Keratinocyte (primary cell): Measurements from ENCODE around the gene KBTBD4. TPM values are rescaled to one million over a fixed set of nuclear protein-coding genes. Genes with fewer than 3 reads are reported as not detected.
"Not testable (repeated sequence)": the region's sequence is repeated elsewhere in the genome, so short reads cannot be mapped to it uniquely, and the experiment has no call there.

Source experiments
- DNase-seq: peaks from one replicate; pipeline ENCODE4 v3.0.0-alpha.2; 2011; ENCODE audit warnings: low read depth, missing footprints, low spot score
- FAIRE-seq: peaks from 2 replicates; lab custom pipeline; 2011; peaks lifted over from hg19 to GRCh38; lab: Jason Lieb, UNC
- H2AFZ ChIP-seq: 2 replicates; pipeline ENCODE4 v1.6.0; 2012; ENCODE audit warnings: low read length, control low read depth, inconsistent platforms; ENCODE audit not compliant: control insufficient read depth
- H3K27ac ChIP-seq: 2 replicates; pipeline ENCODE4 v1.5.1; 2011; ENCODE audit warnings: low read length; ENCODE audit not compliant: control insufficient read depth, insufficient read depth
- H3K27me3 ChIP-seq: 3 replicates; pipeline ENCODE4 v1.6.0; 2011; ENCODE audit warnings: low read length; ENCODE audit not compliant: control insufficient read depth, insufficient read depth; ENCODE audit errors: extremely low read depth
- H3K36me3 ChIP-seq, 2 experiments: 2 replicates in 1 of 2; 3 replicates in 1 of 2; pipeline ENCODE4 v1.5.1; 2011; ENCODE audit warnings: low read length in 2 of 2, mild to moderate bottlenecking in 1 of 2; ENCODE audit not compliant: control insufficient read depth in 2 of 2, insufficient read depth in 2 of 2; ENCODE audit errors: extremely low read depth in 1 of 2
- H3K4me1 ChIP-seq: 3 replicates; pipeline ENCODE4 v1.5.1; 2011; ENCODE audit warnings: low read length; ENCODE audit not compliant: control insufficient read depth, insufficient read depth; ENCODE audit errors: extremely low read depth
- H3K4me2 ChIP-seq: 3 replicates; pipeline ENCODE4 v1.6.0; 2011; ENCODE audit warnings: low read depth, low read length; ENCODE audit not compliant: control insufficient read depth, insufficient read depth; ENCODE audit errors: extremely low read depth
- H3K4me3 ChIP-seq, 3 experiments: fragments of 200-600 bp in 1 of 3; sonication (generic) in 1 of 3; 2 replicates in 2 of 3; 3 replicates in 1 of 3; pipeline ENCODE4 v1.5.1; 2011 to 2016; ENCODE audit warnings: low read length in 3 of 3, mild to moderate bottlenecking in 3 of 3, control low read depth in 2 of 3, inconsistent platforms in 1 of 3, low read depth in 1 of 3, mixed read lengths in 1 of 3, mixed run types in 1 of 3, moderate library complexity in 1 of 3; ENCODE audit not compliant: control insufficient read depth in 2 of 3, insufficient read depth in 2 of 3; ENCODE audit errors: extremely low read depth in 1 of 3
- H3K79me2 ChIP-seq: 2 replicates; pipeline ENCODE4 v1.6.0; 2012; ENCODE audit warnings: low read length; ENCODE audit not compliant: control insufficient read depth, insufficient read depth
- H3K9ac ChIP-seq: 3 replicates; pipeline ENCODE4 v1.6.0; 2011; ENCODE audit warnings: low read length; ENCODE audit not compliant: control insufficient read depth, insufficient read depth; ENCODE audit errors: extremely low read depth
- H3K9me1 ChIP-seq: 3 replicates; pipeline ENCODE4 v1.6.0; 2011; ENCODE audit warnings: low read length; ENCODE audit not compliant: control insufficient read depth, insufficient read depth; ENCODE audit errors: extremely low read depth
- H3K9me3 ChIP-seq: 2 replicates; pipeline ENCODE4 v1.5.1; 2012; ENCODE audit warnings: low read depth, low read length; ENCODE audit not compliant: control insufficient read depth
- H4K20me1 ChIP-seq: 3 replicates; pipeline ENCODE4 v1.6.0; 2011; ENCODE audit warnings: low read length; ENCODE audit not compliant: control insufficient read depth, insufficient read depth; ENCODE audit errors: extremely low read depth
- CTCF ChIP-seq, 3 experiments: IDR thresholded peaks in 1 of 3; conservative IDR thresholded peaks in 1 of 3; optimal IDR thresholded peaks in 1 of 3; 2 replicates in 2 of 3; 3 replicates in 1 of 3; pipeline versions ENCODE3 to v1.5.1; 2011; ENCODE audit warnings: low read length in 3 of 3, mild to moderate bottlenecking in 3 of 3, moderate library complexity in 2 of 3, control low read depth in 1 of 3, inconsistent platforms in 1 of 3; ENCODE audit not compliant: insufficient read depth in 2 of 3; ENCODE audit errors: extremely low read depth in 1 of 3
- EZH2 ChIP-seq: IDR thresholded peaks from one replicate; pipeline ENCODE4 v1.6.1; 2012; ENCODE audit warnings: inconsistent platforms, mild to moderate bottlenecking, low read length, moderate library complexity
- dilution Hi-C: fragments of 300-500 bp; cut with MboI; formaldehyde crosslinking; loops from one replicate; pipeline ENCODE4 v1.7.0; 2020; ENCODE audit warnings: low sequenced_read_pairs; ENCODE audit not compliant: extremely low pct_ligation_motif_present
- polyA plus RNA-seq, 5 experiments: library from polyadenylated mRNA; depleted of rRNA in 3 of 5; stranded (reverse) in 3 of 5; stranded (forward) in 1 of 5; unstranded in 1 of 5; fragments of >200 nt; gene quantifications; 1 replicate in 1 of 5; 2 replicates in 3 of 5; 3 replicates in 1 of 5; pipeline versions ENCODE4 v1.2.1 to v1.2.3, GENCODE V29; 2011 to 2012; ENCODE audit warnings: missing spikeins in 2 of 5, low read depth in 1 of 5, low replicate concordance in 1 of 5

The KBTBD4 gene
- polyA plus RNA-seq, 1 donor (not counting 4 experiments of a cell fraction or from before 2014, with no cell fraction given): 15.4 TPM

DNA sequence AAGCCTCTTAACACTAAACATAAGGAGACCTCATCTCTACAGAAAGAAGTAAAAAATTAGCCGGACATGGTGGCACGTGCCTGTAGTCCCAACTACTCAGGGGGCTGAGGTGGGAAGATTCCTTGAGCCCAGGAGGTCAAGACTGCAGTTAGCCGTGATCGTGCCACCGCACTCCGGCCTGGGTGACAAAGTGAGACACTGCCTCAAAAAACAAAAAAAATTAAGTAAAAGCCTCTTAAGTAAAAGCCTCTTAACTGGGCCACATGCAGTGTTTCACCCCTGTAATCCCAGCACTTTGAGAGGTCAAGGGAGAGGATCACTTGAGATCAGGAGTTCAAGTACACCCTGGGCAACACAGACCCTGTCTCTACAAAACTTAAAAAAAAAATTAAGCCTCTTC, 51.6 kb downstream of the KBTBD4 start:
- FAIRE-seq (no peak), DNase-seq (no peak)
- Histone ChIP-seq H3K9me3 (no peaks in the 10 kb centered on the region), H3K4me2 (no peak overlapping the region), H3K9ac (no peak overlapping the region), H3K27me3 (no peaks in the 10 kb centered on the region), H3K79me2 (peaks cover 99% of the 10 kb centered on the region), H3K36me3 (peaks cover 2 to 6% of the 10 kb centered on the region in 2 experiments), H3K4me3 (no peak overlapping the region), H2AFZ (no peak overlapping the region), H3K9me1 (no peaks in the 10 kb centered on the region), H3K4me1 (peaks cover 37% of the 10 kb centered on the region), H3K27ac (no peak overlapping the region), H4K20me1 (peaks cover 32% of the 10 kb centered on the region)
- TF ChIP-seq EZH2 (no peak), CTCF (optimal IDR thresholded peaks at IDR 0.05 in 1 of 3, IDR thresholded peaks at IDR 0.05 in 1 of 3, conservative IDR thresholded peaks at IDR 0.05 in 1 of 3; ENCODE audit: extremely low read depth in 1 of 3, insufficient read depth in 2 of 3, low read length in 3 of 3) (no peak)
- dilution Hi-C loops: no loop called here

DNA sequence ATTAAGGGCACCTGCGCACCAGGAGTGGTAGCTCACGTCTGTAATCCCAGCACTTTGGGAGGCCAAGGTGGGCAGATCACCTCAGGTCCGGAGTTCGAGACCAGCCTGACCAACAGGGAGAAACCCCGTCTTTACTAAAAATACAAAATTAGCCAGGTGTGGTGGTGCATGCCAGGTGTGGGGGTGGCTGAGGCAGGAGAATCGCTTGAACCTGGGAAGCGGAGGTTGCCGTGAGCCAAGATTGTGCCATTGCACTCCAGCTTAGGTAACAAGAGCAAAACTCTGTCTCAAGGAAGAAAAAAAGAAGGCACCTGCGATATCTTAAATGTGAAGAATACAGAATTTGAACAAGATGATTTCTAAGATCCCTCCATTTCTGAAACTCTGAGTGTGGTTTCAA, 52.7 kb downstream of the KBTBD4 start:
- H3K9me1 ChIP-seq, H3K4me3 ChIP-seq, H3K9me3 ChIP-seq, FAIRE-seq, H3K9ac ChIP-seq, H3K4me2 ChIP-seq, H2AFZ ChIP-seq, dilution Hi-C loops, H3K36me3 ChIP-seq, DNase-seq, H3K27me3 ChIP-seq: not testable (repeated sequence)
- Histone ChIP-seq H3K79me2 (peaks cover 99% of the 10 kb centered on the region), H3K4me1 (peaks cover 37% of the 10 kb centered on the region), H3K27ac (peak overlapping the region; percentile 95), H4K20me1 (peaks cover 30% of the 10 kb centered on the region)

GRCh38 chr11:47524291-47524874, 54.4 kb downstream of the KBTBD4 start:
- dilution Hi-C loops: no loop called here
- peak overlapping the region; percentile 74 for H3K9ac ChIP-seq

More at GRCh38 chr11:47524291-47524874, 54.4 kb downstream of the KBTBD4 start:
- peak overlapping the region; percentile 95 for H3K27ac ChIP-seq
- H3K4me2 ChIP-seq: peak overlapping the region; percentile 70
- peak overlapping the region in 2 of 3 experiments; percentile 31 to 44 for H3K4me3 ChIP-seq
- no peaks in the 10 kb centered on the region for H3K9me3 ChIP-seq
- FAIRE-seq: no peak
- H2AFZ ChIP-seq: no peak overlapping the region
- H4K20me1 ChIP-seq: peaks cover 23% of the 10 kb centered on the region
- no peak for DNase-seq
- H3K79me2 ChIP-seq: peaks cover 99% of the 10 kb centered on the region
- H3K36me3 ChIP-seq: peaks cover 0 to 6% of the 10 kb centered on the region in 2 experiments
- no peaks in the 10 kb centered on the region for H3K9me1 ChIP-seq
- H3K4me1 ChIP-seq: peaks cover 37% of the 10 kb centered on the region
- TF ChIP-seq EZH2 (no peak), CTCF (optimal IDR thresholded peaks at IDR 0.05 in 1 of 3, IDR thresholded peaks at IDR 0.05 in 1 of 3, conservative IDR thresholded peaks at IDR 0.05 in 1 of 3; ENCODE audit: extremely low read depth in 1 of 3, insufficient read depth in 2 of 3, low read length in 3 of 3) (no peak)
- H3K27me3 ChIP-seq: no peaks in the 10 kb centered on the region
